ENCODE measurements around the gene STK17A.

- TF ChIP-seq CTCF (IDR thresholded peaks at IDR 0.05) (no peak), POLR2A (IDR thresholded peaks at IDR 0.05) (no peak)
Measured at GRCh38 chr7:43637114-43637806, 54.4 kb downstream of the STK17A start.
